HepG2 (cell line): Measurements from ENCODE around the gene TMEM53. TPM values are rescaled to one million over a fixed set of nuclear protein-coding genes. Genes with fewer than 3 reads are reported as not detected.

Experiments used
- CREBL2 ChIP-seq: sonication (generic); formaldehyde crosslinking; IDR thresholded peaks from 2 replicates; pipeline ENCODE4 v1.8.1; 2023; ENCODE audit warnings: missing genetic modification reagents, mild to moderate bottlenecking, borderline replicate concordance
- DRAP1 ChIP-seq: IDR thresholded peaks from 2 replicates; pipeline ENCODE4 v1.6.1; 2016; ENCODE audit warnings: missing genetic modification reagents, missing compliant biosample characterization
- FOXA3 ChIP-seq: IDR thresholded peaks from 2 replicates; pipeline ENCODE4 v1.6.1; 2016; ENCODE audit warnings: missing genetic modification reagents, missing compliant biosample characterization
- HMGXB3 ChIP-seq: sonication (generic); formaldehyde crosslinking; IDR thresholded peaks from 2 replicates; pipeline ENCODE4 v1.4.0; 2020; ENCODE audit warnings: missing genetic modification reagents, borderline replicate concordance
- ISX ChIP-seq: sonication (generic); formaldehyde crosslinking; conservative IDR thresholded peaks from 2 replicates; pipeline ENCODE4 v1.5.0; 2020; ENCODE audit warnings: missing genetic modification reagents
- MZF1 ChIP-seq: sonication (generic); formaldehyde crosslinking; IDR thresholded peaks from 2 replicates; pipeline ENCODE4 v1.8.1; 2023; ENCODE audit warnings: mild to moderate bottlenecking, missing genetic modification reagents, borderline replicate concordance
- PBX2 ChIP-seq: IDR thresholded peaks from 2 replicates; pipeline ENCODE4 v1.6.1; 2016; ENCODE audit warnings: control low read depth
- PTBP1 ChIP-seq: fragments of 200-400 bp; formaldehyde crosslinking; IDR thresholded peaks from 2 replicates; pipeline ENCODE4 v1.6.1; 2018; ENCODE audit warnings: low read length, low read depth; ENCODE audit not compliant: poor library complexity, severe bottlenecking
- SOX13 ChIP-seq, 3 experiments: fragments of 450-650 bp in 1 of 3; sonication (generic) in 1 of 3; formaldehyde crosslinking in 1 of 3; IDR thresholded peaks in 2 of 3; conservative IDR thresholded peaks in 1 of 3; 2 replicates each; pipeline versions ENCODE4 v1.5.0 to v1.6.1; 2016 to 2020; ENCODE audit warnings: antibody characterized with exemption in 1 of 3, mild to moderate bottlenecking in 1 of 3, missing compliant biosample characterization in 1 of 3, missing genetic modification reagents in 1 of 3, moderate library complexity in 1 of 3
- ZBTB7A ChIP-seq: sonication (generic); formaldehyde crosslinking; IDR thresholded peaks from 2 replicates; pipeline ENCODE4 v1.8.0; 2022; ENCODE audit warnings: mild to moderate bottlenecking, missing genetic modification reagents
- ZNF121 ChIP-seq: sonication (generic); formaldehyde crosslinking; IDR thresholded peaks from 2 replicates; pipeline ENCODE4 v1.5.0; 2020; ENCODE audit warnings: mild to moderate bottlenecking, missing genetic modification reagents
- ZNF280D ChIP-seq: sonication (generic); formaldehyde crosslinking; IDR thresholded peaks from 2 replicates; pipeline ENCODE4 v1.5.1; 2020; ENCODE audit warnings: mild to moderate bottlenecking, missing genetic modification reagents
- ZNF597 ChIP-seq: sonication (generic); formaldehyde crosslinking; IDR thresholded peaks from 2 replicates; pipeline ENCODE4 v1.5.0; 2020; ENCODE audit warnings: missing genetic modification reagents
- ZNF605 ChIP-seq: sonication (generic); formaldehyde crosslinking; IDR thresholded peaks from 2 replicates; pipeline ENCODE4 v1.8.0; 2022; ENCODE audit warnings: mild to moderate bottlenecking, missing genetic modification reagents
- ZNF720 ChIP-seq: sonication (generic); formaldehyde crosslinking; IDR thresholded peaks from 2 replicates; pipeline ENCODE4 v1.4.0; 2020; ENCODE audit warnings: missing genetic modification reagents
- ZSCAN21 ChIP-seq: sonication (generic); formaldehyde crosslinking; IDR thresholded peaks from 2 replicates; pipeline ENCODE4 v1.8.0; 2022; ENCODE audit warnings: mild to moderate bottlenecking, missing genetic modification reagents, moderate library complexity, borderline replicate concordance
- polyA plus RNA-seq, 8 experiments: library from polyadenylated mRNA; depleted of rRNA in 3 of 8; stranded (reverse) in 7 of 8; unstranded in 1 of 8; fragments of >200 nt; fragmentation: Illumina TruSeq in 4 of 8; extraction: Trizol in 4 of 8; gene quantifications; 2 replicates each; pipeline versions ENCODE4 v1.2.1 to v1.2.3, GENCODE V29; 2011 to 2016; ENCODE audit warnings: low read depth in 4 of 8, missing spikeins in 1 of 8, mixed read lengths in 1 of 8; ENCODE audit not compliant: insufficient read depth in 1 of 8
- total RNA-seq, 5 experiments: library from RNA; depleted of rRNA; stranded (reverse); fragments of >200 nt; fragmentation: Illumina TruSeq; extraction: Trizol; gene quantifications; 2 replicates each; pipeline ENCODE4 v1.2.3, GENCODE V29; 2016; ENCODE audit warnings: low read depth in 1 of 5

The TMEM53 gene
- total and polyA plus RNA-seq, 2 of the 13 experiments (the other 11 are each of a cell fraction or from before 2014, with no cell fraction given) = 12.6 to 20.2 TPM

GRCh38 chr1:44681905-44682882 is 7.9 kb upstream of the TMEM53 start (continued):
- TF ChIP-seq SOX13 (IDR thresholded peaks at IDR 0.05) = peak; percentile 72
- peak in 1 of 2 experiments; percentile 78; a peak in 2 of 4 replicates for TF ChIP-seq SOX13 (CRISPR knock-in tag; conservative IDR thresholded peaks at IDR 0.05 in 1 of 2, IDR thresholded peaks at IDR 0.05 in 1 of 2)
- peak; percentile 98 for TF ChIP-seq FOXA3 (CRISPR knock-in tag)
- TF ChIP-seq PTBP1 = no peak
- TF ChIP-seq PBX2 = no peak
- peak; percentile 78 for TF ChIP-seq ZNF605
- TF ChIP-seq ZBTB7A (CRISPR knock-in tag) = peak; percentile 86; the same call in 1 of the 2 replicates
- TF ChIP-seq ISX (CRISPR knock-in tag) = no peak
- no peak for TF ChIP-seq ZNF597
- TF ChIP-seq ZNF280D (CRISPR knock-in tag) = peak; percentile 98
- TF ChIP-seq ZNF121 (CRISPR knock-in tag) = peak; percentile 88
- peak; percentile 70 for TF ChIP-seq DRAP1 (CRISPR knock-in tag)
- TF ChIP-seq HMGXB3 (CRISPR knock-in tag) = peak; percentile 80
- TF ChIP-seq ZNF720 (CRISPR knock-in tag) = no peak
- no peak for TF ChIP-seq CREBL2
- 0 out of 2 replicates have a peak, but pooled peaks have one; percentile 65 for TF ChIP-seq ZSCAN21 (CRISPR knock-in tag)
- 0 out of 2 replicates have a peak, but pooled peaks have one; percentile 40 for TF ChIP-seq MZF1 (CRISPR knock-in tag)
